ENCODE measurements around the gene TUBG2. TPM values are rescaled to one million over a fixed set of nuclear protein-coding genes. Genes with fewer than 3 reads are reported as not detected.
A peak's percentile ranks its signal among the peaks of the same experiment; 100 is the strongest.

TUBG2 gene
- polyA plus RNA-seq, 6 donors from 2014 or later, result 0.39 to 3.3 (median 1.5) TPM

DNA sequence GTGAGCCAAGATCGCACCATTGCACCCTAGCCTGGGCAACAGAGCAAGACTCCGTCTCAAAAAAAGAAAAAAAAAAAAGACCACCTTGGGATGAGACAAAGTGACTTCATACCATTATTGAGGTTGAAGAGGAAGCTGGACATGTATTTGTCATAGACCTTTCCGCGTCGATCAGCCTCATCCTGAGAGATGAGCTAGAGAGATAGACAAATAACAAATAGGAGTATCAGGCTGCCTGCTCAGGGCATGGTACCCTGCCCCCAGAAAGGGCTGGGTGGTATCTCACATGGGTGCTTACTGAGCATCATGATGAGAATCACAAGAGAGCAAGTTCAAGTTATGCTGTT, 45.4 kb downstream of the TUBG2 start:
- peak overlapping the region in 5 of 6 donors; percentile 50 to 97 (median 91) for H3K27ac Mint-ChIP-seq
- H3K36me3 Mint-ChIP-seq, result peaks cover 30 to 47% of the 10 kb centered on the region in 2 donors
- DNase-seq (no peak), ATAC-seq (ENCODE audit: low read depth in 2 of 2) (peak; percentile 8 to 9)
- H3K27me3 Mint-ChIP-seq, result no peaks in the 10 kb centered on the region
- H3K4me3 Mint-ChIP-seq, result peak overlapping the region in 5 of 8 donors; percentile 39 to 89 (median 62)
- H3K4me1 Mint-ChIP-seq, result peaks cover 10 to 57% (median 14%) of the 10 kb centered on the region in 3 donors
- H3K9me3 Mint-ChIP-seq, result no peaks in the 10 kb centered on the region

DNA sequence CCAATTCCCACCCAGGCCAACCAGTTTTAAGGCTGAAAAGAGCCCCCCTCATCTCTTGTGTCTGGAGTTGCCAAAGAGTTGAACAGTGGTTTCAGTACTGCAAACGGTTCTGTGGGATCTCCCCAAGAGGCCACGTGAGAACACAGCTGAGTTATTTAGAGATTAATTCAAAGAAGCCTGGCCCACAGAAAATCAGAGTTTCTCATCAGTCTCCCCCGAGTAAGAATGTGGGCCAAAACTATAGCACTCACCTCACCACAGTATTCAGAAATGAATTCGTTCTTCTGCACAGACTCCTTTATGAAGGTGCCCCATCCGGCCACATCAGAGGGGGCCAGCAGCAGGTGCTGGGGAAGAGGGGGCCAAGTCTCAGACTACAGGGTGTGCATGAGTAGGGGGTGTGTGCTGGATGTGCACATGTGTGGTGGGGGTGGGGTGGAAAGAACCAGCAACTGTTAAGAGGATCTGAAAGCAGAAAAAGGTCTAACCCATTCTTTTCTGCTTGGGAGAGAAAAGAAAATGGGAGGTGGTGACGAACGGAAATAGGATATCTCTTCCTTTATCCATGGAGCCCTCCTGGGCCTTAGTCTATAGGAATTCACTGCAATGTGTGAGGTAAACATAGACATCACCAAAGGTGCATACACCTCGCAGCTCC, 45.9 kb downstream of the TUBG2 start:
- H3K4me3 Mint-ChIP-seq, result peak overlapping the region in 6 of 8 donors; percentile 33 to 89 (median 69)
- H3K9me3 Mint-ChIP-seq, result no peaks in the 10 kb centered on the region
- H3K36me3 Mint-ChIP-seq, result peaks cover 31 to 48% of the 10 kb centered on the region in 2 donors
- H3K4me1 Mint-ChIP-seq, result peaks cover 10 to 57% (median 14%) of the 10 kb centered on the region in 3 donors
- DNase-seq, result peak; percentile 50
- H3K27me3 Mint-ChIP-seq, result no peaks in the 10 kb centered on the region
- ATAC-seq (ENCODE audit: low read depth in 2 of 2), result peak; percentile 76 to 79
- peak overlapping the region in 5 of 6 donors; percentile 0 to 97 (median 93) for H3K27ac Mint-ChIP-seq

GRCh38 chr17:42706732-42707131, 47.6 kb downstream of the TUBG2 start:
- Mint-ChIP-seq H3K36me3 (peaks cover 27 to 39% of the 10 kb centered on the region in 2 donors), H3K27me3 (no peaks in the 10 kb centered on the region), H3K9me3 (no peaks in the 10 kb centered on the region), H3K4me1 (peaks cover 10 to 53% (median 14%) of the 10 kb centered on the region in 3 donors), H3K4me3 (peak overlapping the region in 4 of 8 donors; percentile 1 to 80 (median 34)), H3K27ac (peak overlapping the region in 3 of 6 donors; percentile 16 to 70 (median 32))
- DNase-seq, result no peak
- no peak for ATAC-seq (ENCODE audit: low read depth in 2 of 2)

DNA sequence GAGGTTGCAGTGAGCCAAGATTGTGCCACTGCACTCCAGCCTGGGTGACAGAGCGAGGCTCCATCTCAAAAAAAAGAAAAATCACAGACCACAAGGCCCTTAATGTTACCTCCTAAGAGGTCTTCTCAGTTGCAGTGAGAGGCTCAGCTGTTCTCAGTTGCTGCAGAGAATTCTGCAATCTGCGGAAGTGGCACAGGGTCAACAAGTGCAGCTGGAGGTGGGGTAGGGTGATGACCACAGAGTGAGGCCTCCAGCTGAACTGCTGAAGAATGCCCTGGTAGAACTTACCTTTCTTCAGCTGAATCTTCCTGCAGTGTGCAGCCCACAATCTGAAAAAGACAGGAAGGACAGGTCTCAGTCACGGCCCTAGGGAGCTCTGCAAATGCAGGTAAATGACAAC, 49.5 kb downstream of the TUBG2 start:
- Mint-ChIP-seq H3K4me3 (no peak overlapping the region), H3K27ac (no peak overlapping the region), H3K9me3 (no peaks in the 10 kb centered on the region), H3K27me3 (no peaks in the 10 kb centered on the region), H3K4me1 (peaks cover 0 to 34% (median 8%) of the 10 kb centered on the region in 3 donors), H3K36me3 (peaks cover 32 to 41% of the 10 kb centered on the region in 2 donors)
- ATAC-seq (ENCODE audit: low read depth in 2 of 2), result no peak
- no peak for DNase-seq

DNA sequence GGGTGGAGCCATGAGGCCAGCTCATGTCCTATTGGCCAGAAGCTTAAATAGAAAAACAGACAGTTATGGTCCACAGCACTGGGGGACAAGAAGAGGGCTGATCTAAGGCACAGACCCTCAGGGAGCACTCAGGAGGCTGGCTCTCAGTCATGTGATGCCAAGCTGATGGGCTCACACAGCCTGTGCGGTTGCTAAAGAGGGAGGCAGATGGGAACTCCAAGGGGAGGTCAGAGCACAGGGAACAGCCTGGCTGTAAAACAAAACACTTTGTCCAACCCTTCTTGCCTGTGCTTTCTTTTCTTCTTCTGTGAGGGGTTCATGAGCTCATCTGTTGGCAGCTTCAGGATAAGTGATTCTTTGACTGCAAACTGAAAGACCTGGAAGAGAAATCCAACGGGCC, 50.5 kb downstream of the TUBG2 start:
- Mint-ChIP-seq H3K27ac (no peak overlapping the region), H3K4me3 (peak overlapping the region in 1 of 8 donors; percentile 23), H3K4me1 (peaks cover 0 to 24% (median 6%) of the 10 kb centered on the region in 3 donors), H3K9me3 (no peaks in the 10 kb centered on the region), H3K36me3 (peaks cover 32 to 43% of the 10 kb centered on the region in 2 donors), H3K27me3 (no peaks in the 10 kb centered on the region)
- DNase-seq, result no peak
- no peak for ATAC-seq (ENCODE audit: low read depth in 2 of 2)

Other genes with a start within 250 kb of the TUBG2 start
- gene CAVIN1, start 236.0 kb upstream of the TUBG2 start, polyA plus RNA-seq (ENCODE audit: low read depth in 6 of 6), result not detected
- gene ATP6V0A1, start 200.4 kb upstream of the TUBG2 start, polyA plus RNA-seq (ENCODE audit: low read depth in 6 of 6), result 10 to 100 TPM; 42.5 to 81.0 (median 62.8) TPM
- gene NAGLU, start 123.0 kb upstream of the TUBG2 start, polyA plus RNA-seq (ENCODE audit: low read depth in 6 of 6), result 10 to 100 TPM; 17.1 to 34.9 (median 23.6) TPM
- gene HSD17B1, start 106.4 kb upstream of the TUBG2 start, polyA plus RNA-seq (ENCODE audit: low read depth in 6 of 6), result 1 to 10 TPM in 2 of 6 donors, under 1 TPM in 3, not detected in 1; 0.55 to 1.6 (median 0.90) TPM
- 100 to 1,000 TPM in 1 of 6 donors, 10 to 100 TPM in 5; 40.6 to 104 (median 55.5) TPM for gene COASY, start 97.1 kb upstream of the TUBG2 start, polyA plus RNA-seq (ENCODE audit: low read depth in 6 of 6)
- 10 to 100 TPM; 26.7 to 48.2 (median 32.9) TPM for gene MLX, start 92.2 kb upstream of the TUBG2 start, polyA plus RNA-seq (ENCODE audit: low read depth in 6 of 6)
- 1 to 10 TPM in 5 of 6 donors, not detected in 1; 1.5 to 2.9 (median 2.4) TPM for gene PSMC3IP, start 81.6 kb upstream of the TUBG2 start, polyA plus RNA-seq (ENCODE audit: low read depth in 6 of 6)
- 100 to 1,000 TPM; 132 to 161 (median 140) TPM for gene RETREG3, start 49.9 kb upstream of the TUBG2 start, polyA plus RNA-seq (ENCODE audit: low read depth in 6 of 6)
- 10 to 100 TPM in 1 of 6 donors, 1 to 10 TPM in 4, not detected in 1; 4.2 to 10.2 (median 6.8) TPM for gene TUBG1, start 49.6 kb upstream of the TUBG2 start, polyA plus RNA-seq (ENCODE audit: low read depth in 6 of 6)
- gene PLEKHH3, start 17.7 kb downstream of the TUBG2 start, polyA plus RNA-seq (ENCODE audit: low read depth in 6 of 6), result not detected
- 1 to 10 TPM in 1 of 6 donors, under 1 TPM in 2, not detected in 3; 0.27 to 1.8 (median 0.93) TPM for gene CCR10, start 22.6 kb downstream of the TUBG2 start, polyA plus RNA-seq (ENCODE audit: low read depth in 6 of 6)
- gene CNTNAP1, start 23.2 kb downstream of the TUBG2 start, polyA plus RNA-seq (ENCODE audit: low read depth in 6 of 6), result under 1 TPM in 5 of 6 donors, not detected in 1; 0.19 to 1.00 (median 0.39) TPM
- 10 to 100 TPM in 5 of 6 donors, 1 to 10 TPM in 1; 8.2 to 63.4 (median 47.3) TPM for gene EZH1, start 85.8 kb downstream of the TUBG2 start, polyA plus RNA-seq (ENCODE audit: low read depth in 6 of 6)
- not detected for gene RAMP2, start 101.9 kb downstream of the TUBG2 start, polyA plus RNA-seq (ENCODE audit: low read depth in 6 of 6)
- 10 to 100 TPM; 44.3 to 61.0 (median 56.5) TPM for gene VPS25, start 114.2 kb downstream of the TUBG2 start, polyA plus RNA-seq (ENCODE audit: low read depth in 6 of 6)
- gene WNK4, start 121.3 kb downstream of the TUBG2 start, polyA plus RNA-seq (ENCODE audit: low read depth in 6 of 6), result under 1 TPM in 1 of 6 donors, not detected in 5; 0.10 TPM
- gene COA3, start 139.4 kb downstream of the TUBG2 start, polyA plus RNA-seq (ENCODE audit: low read depth in 6 of 6), result 100 to 1,000 TPM; 117 to 157 (median 133) TPM
- gene CNTD1, start 139.6 kb downstream of the TUBG2 start, polyA plus RNA-seq (ENCODE audit: low read depth in 6 of 6), result under 1 TPM in 5 of 6 donors, not detected in 1; 0.17 to 0.74 (median 0.70) TPM
- 100 to 1,000 TPM; 136 to 212 (median 150) TPM for gene BECN1, start 165.0 kb downstream of the TUBG2 start, polyA plus RNA-seq (ENCODE audit: low read depth in 6 of 6)
- 100 to 1,000 TPM in 5 of 6 donors, 10 to 100 TPM in 1; 92.2 to 148 (median 115) TPM for gene PSME3, start 174.1 kb downstream of the TUBG2 start, polyA plus RNA-seq (ENCODE audit: low read depth in 6 of 6)
- gene AOC2, start 185.3 kb downstream of the TUBG2 start, polyA plus RNA-seq (ENCODE audit: low read depth in 6 of 6), result under 1 TPM in 2 of 6 donors, not detected in 4; 0.24 to 0.43 TPM
- gene AOC3, start 191.9 kb downstream of the TUBG2 start, polyA plus RNA-seq (ENCODE audit: low read depth in 6 of 6), result not detected
- not detected for gene G6PC1, start 241.5 kb downstream of the TUBG2 start, polyA plus RNA-seq (ENCODE audit: low read depth in 6 of 6)